Mesendoderm (in vitro differentiated cells): ENCODE measurements around the gene MAML3.

ENCODE experiments used
- DNase-seq: peaks from one replicate; pipeline ENCODE4 v3.0.0; 2013
- H2AK5ac ChIP-seq: 2 replicates; pipeline ENCODE4 v1.6.1; 2013; ENCODE audit warnings: low read length, inconsistent platforms
- H2BK120ac ChIP-seq: 2 replicates; pipeline ENCODE4 v1.6.1; 2013; ENCODE audit warnings: low read depth, mild to moderate bottlenecking, low read length, moderate library complexity, mixed read lengths
- H2BK15ac ChIP-seq: replicated peaks from 2 replicates; pipeline ENCODE4 v1.6.1; 2013; ENCODE audit warnings: low read depth, mild to moderate bottlenecking, moderate library complexity
- H2BK5ac ChIP-seq: 2 replicates; pipeline ENCODE4 v1.6.1; 2013; ENCODE audit warnings: low read length, inconsistent platforms
- H3K18ac ChIP-seq: 2 replicates; pipeline ENCODE4 v1.6.1; 2013; ENCODE audit warnings: mild to moderate bottlenecking, low read length, mixed read lengths
- H3K23ac ChIP-seq: one replicate; pipeline ENCODE4 v1.6.1; 2013; ENCODE audit warnings: low read length
- H3K27ac ChIP-seq: 2 replicates; pipeline ENCODE4 v1.5.1; 2013; ENCODE audit warnings: low read depth, mild to moderate bottlenecking, inconsistent platforms, low read length, moderate library complexity
- H3K27me3 ChIP-seq: 2 replicates; pipeline ENCODE4 v1.6.1; 2013; ENCODE audit warnings: low read length, control low read depth, mild to moderate bottlenecking, inconsistent platforms; ENCODE audit not compliant: insufficient read depth, poor library complexity
- H3K36me3 ChIP-seq: 2 replicates; pipeline ENCODE4 v1.6.1; 2013; ENCODE audit warnings: low read length, inconsistent platforms; ENCODE audit not compliant: control insufficient read depth, insufficient read depth
- H3K4ac ChIP-seq: one replicate; pipeline ENCODE4 v1.6.1; 2013; ENCODE audit warnings: low read depth, mild to moderate bottlenecking, low read length, moderate library complexity
- H3K4me1 ChIP-seq: 2 replicates; pipeline ENCODE4 v1.6.1; 2013; ENCODE audit warnings: low read depth, low read length, inconsistent platforms; ENCODE audit not compliant: control insufficient read depth
- H3K4me2 ChIP-seq: 2 replicates; pipeline ENCODE4 v1.6.1; 2013; ENCODE audit warnings: low read length
- H3K4me3 ChIP-seq: 2 replicates; pipeline ENCODE4 v1.5.1; 2013; ENCODE audit warnings: mild to moderate bottlenecking, low read length
- H3K56ac ChIP-seq: one replicate; pipeline ENCODE4 v1.6.1; 2013; ENCODE audit warnings: low read length
- H3K79me1 ChIP-seq: 2 replicates; pipeline ENCODE4 v1.6.1; 2013; ENCODE audit warnings: low read length, inconsistent platforms
- H3K79me2 ChIP-seq: 2 replicates; pipeline ENCODE4 v1.6.1; 2013; ENCODE audit warnings: mild to moderate bottlenecking, low read length; ENCODE audit not compliant: control insufficient read depth, insufficient read depth
- H3K9ac ChIP-seq: 2 replicates; pipeline ENCODE4 v1.6.1; 2013; ENCODE audit warnings: low read length, inconsistent platforms
- H4K5ac ChIP-seq: one replicate; pipeline ENCODE4 v1.6.1; 2013; ENCODE audit warnings: low read length
- H4K8ac ChIP-seq: one replicate; pipeline ENCODE4 v1.6.1; 2013; ENCODE audit warnings: low read depth, mild to moderate bottlenecking, control low read depth, low read length, moderate library complexity
- WGBS: extraction: QIAGEN DNeasy Blood & Tissue Kit; methylation state at CpG from one replicate; pipeline ENCODE4 v1.1.7; 2013; ENCODE audit warnings: low lambda C conversion rate, missing lambda C conversion rate; ENCODE audit not compliant: insufficient coverage; ENCODE audit errors: extremely low coverage; 5-methylcytosine and 5-hydroxymethylcytosine counted together

MAML3 gene

GRCh38 chr4:139825523-139826014 lies 328.4 kb downstream of the MAML3 start:
- DNase-seq: peak; percentile 25
- peak overlapping the region; percentile 5 for H3K27ac ChIP-seq
- no peak overlapping the region for H2BK120ac ChIP-seq
- no peaks in the 10 kb centered on the region for H3K27me3 ChIP-seq
- peak overlapping the region; percentile 29 for H2AK5ac ChIP-seq
- peaks cover 16% of the 10 kb centered on the region for H3K4me1 ChIP-seq
- H2BK5ac ChIP-seq: peak overlapping the region; percentile 62
- H4K8ac ChIP-seq: no peak overlapping the region
- no peak overlapping the region for H3K4me3 ChIP-seq
- H3K36me3 ChIP-seq: no peaks in the 10 kb centered on the region
- H3K18ac ChIP-seq: no peak overlapping the region
- WGBS: no CpG with 5 or more reads among the region's 13 CpGs
- peak overlapping the region; percentile 22 for H3K4me2 ChIP-seq
- no peak overlapping the region for H3K4ac ChIP-seq
- no peak overlapping the region for H2BK15ac ChIP-seq
- H3K56ac ChIP-seq: peak overlapping the region; percentile 78
- no peak overlapping the region for H4K5ac ChIP-seq
- no peaks in the 10 kb centered on the region for H3K79me1 ChIP-seq
- peak overlapping the region; percentile 19 for H3K23ac ChIP-seq
- peak overlapping the region; percentile 33 for H3K9ac ChIP-seq
- no peaks in the 10 kb centered on the region for H3K79me2 ChIP-seq

- Histone ChIP-seq H3K27me3 (no peaks in the 10 kb centered on the region), H4K5ac (no peak overlapping the region), H3K4me1 (peaks cover 16% of the 10 kb centered on the region), H3K79me2 (no peaks in the 10 kb centered on the region), H3K9ac (peak overlapping the region; percentile 33), H2BK15ac (no peak overlapping the region), H3K36me3 (no peaks in the 10 kb centered on the region), H3K23ac (peak overlapping the region; percentile 19), H3K4me2 (peak overlapping the region; percentile 22), H2BK120ac (peak overlapping the region; percentile 10), H3K79me1 (no peaks in the 10 kb centered on the region), H2AK5ac (peak overlapping the region; percentile 29), H4K8ac (peak overlapping the region; percentile 59), H3K27ac (peak overlapping the region; percentile 5), H3K4ac (no peak overlapping the region), H3K56ac (peak overlapping the region; percentile 78), H3K4me3 (no peak overlapping the region), H3K18ac (no peak overlapping the region), H2BK5ac (peak overlapping the region; percentile 62)
- no CpG with 5 or more reads among the region's 9 CpGs for WGBS
- DNase-seq: peak; percentile 47
These were observed 329.0 kb downstream of the MAML3 start for GRCh38 chr4:139824882-139825522.

GRCh38 chr4:139823746-139824145 lies 330.2 kb downstream of the MAML3 start:
- no peak overlapping the region for H3K4me3 ChIP-seq
- no peak overlapping the region for H2BK120ac ChIP-seq
- no peak overlapping the region for H3K4ac ChIP-seq
- H3K9ac ChIP-seq: no peak overlapping the region
- H3K4me2 ChIP-seq: no peak overlapping the region
- no CpG with 5 or more reads among the region's 5 CpGs for WGBS
- no peaks in the 10 kb centered on the region for H3K36me3 ChIP-seq
- no peaks in the 10 kb centered on the region for H3K79me1 ChIP-seq
- H3K27me3 ChIP-seq: no peaks in the 10 kb centered on the region
- no peak overlapping the region for H3K56ac ChIP-seq
- no peak overlapping the region for H3K18ac ChIP-seq
- H3K27ac ChIP-seq: no peak overlapping the region
- H2BK5ac ChIP-seq: no peak overlapping the region
- H4K5ac ChIP-seq: no peak overlapping the region
- peaks cover 16% of the 10 kb centered on the region for H3K4me1 ChIP-seq
- no peaks in the 10 kb centered on the region for H3K79me2 ChIP-seq
- H3K23ac ChIP-seq: no peak overlapping the region
- H2BK15ac ChIP-seq: no peak overlapping the region
- H4K8ac ChIP-seq: no peak overlapping the region
- no peak overlapping the region for H2AK5ac ChIP-seq
- DNase-seq: no peak

DNA sequence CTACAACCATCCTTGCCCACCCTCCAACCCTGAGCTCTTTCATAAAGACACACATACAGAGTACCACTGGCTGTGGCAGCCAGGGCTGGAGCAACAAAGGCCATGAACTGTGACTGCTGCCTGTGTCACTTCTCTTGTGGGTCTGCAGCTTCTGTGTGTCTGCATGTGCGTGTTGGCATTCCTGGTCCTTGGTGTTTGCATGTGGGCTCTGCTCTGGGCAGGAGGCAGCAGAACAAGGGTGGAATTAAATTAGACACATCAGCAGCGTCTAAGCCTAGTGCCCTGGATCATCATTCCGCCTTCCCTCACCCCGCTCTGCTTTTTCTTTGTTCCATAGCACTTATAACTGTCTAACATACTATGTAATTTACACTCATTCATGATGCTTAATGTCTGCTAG lies 330.6 kb downstream of the MAML3 start:
- H3K4me2 ChIP-seq: no peak overlapping the region
- no peak overlapping the region for H3K4ac ChIP-seq
- no peaks in the 10 kb centered on the region for H3K79me2 ChIP-seq
- DNase-seq: no peak
- H4K5ac ChIP-seq: no peak overlapping the region
- H3K27ac ChIP-seq: no peak overlapping the region
- no peak overlapping the region for H3K4me3 ChIP-seq
- H3K79me1 ChIP-seq: no peaks in the 10 kb centered on the region
- no peak overlapping the region for H2BK5ac ChIP-seq
- no peak overlapping the region for H2AK5ac ChIP-seq
- no peak overlapping the region for H3K9ac ChIP-seq
- no peak overlapping the region for H2BK15ac ChIP-seq
- no peak overlapping the region for H2BK120ac ChIP-seq
- no peak overlapping the region for H3K18ac ChIP-seq
- H3K36me3 ChIP-seq: no peaks in the 10 kb centered on the region
- no peak overlapping the region for H3K56ac ChIP-seq
- peaks cover 16% of the 10 kb centered on the region for H3K4me1 ChIP-seq
- H3K23ac ChIP-seq: peak overlapping the region; percentile 70
- no peaks in the 10 kb centered on the region for H3K27me3 ChIP-seq
- no peak overlapping the region for H4K8ac ChIP-seq
- WGBS: no CpG with 5 or more reads among the region's 4 CpGs

GRCh38 chr4:139822391-139822790 lies 331.6 kb downstream of the MAML3 start:
- no peak overlapping the region for H3K27ac ChIP-seq
- no peaks in the 10 kb centered on the region for H3K27me3 ChIP-seq
- H3K36me3 ChIP-seq: no peaks in the 10 kb centered on the region
- H3K18ac ChIP-seq: no peak overlapping the region
- no peak overlapping the region for H3K4me3 ChIP-seq
- no peak overlapping the region for H3K4ac ChIP-seq
- no peak overlapping the region for H3K4me2 ChIP-seq
- no peak overlapping the region for H3K9ac ChIP-seq
- H2AK5ac ChIP-seq: no peak overlapping the region
- H2BK15ac ChIP-seq: no peak overlapping the region
- no peak overlapping the region for H3K56ac ChIP-seq
- H2BK120ac ChIP-seq: no peak overlapping the region
- no peak overlapping the region for H2BK5ac ChIP-seq
- no peaks in the 10 kb centered on the region for H3K79me2 ChIP-seq
- no peak overlapping the region for H4K5ac ChIP-seq
- H3K4me1 ChIP-seq: peaks cover 16% of the 10 kb centered on the region
- no peak overlapping the region for H3K23ac ChIP-seq
- H3K79me1 ChIP-seq: no peaks in the 10 kb centered on the region
- no peak overlapping the region for H4K8ac ChIP-seq
- no peak for DNase-seq
- WGBS: no CpG with 5 or more reads among the region's 4 CpGs

DNA sequence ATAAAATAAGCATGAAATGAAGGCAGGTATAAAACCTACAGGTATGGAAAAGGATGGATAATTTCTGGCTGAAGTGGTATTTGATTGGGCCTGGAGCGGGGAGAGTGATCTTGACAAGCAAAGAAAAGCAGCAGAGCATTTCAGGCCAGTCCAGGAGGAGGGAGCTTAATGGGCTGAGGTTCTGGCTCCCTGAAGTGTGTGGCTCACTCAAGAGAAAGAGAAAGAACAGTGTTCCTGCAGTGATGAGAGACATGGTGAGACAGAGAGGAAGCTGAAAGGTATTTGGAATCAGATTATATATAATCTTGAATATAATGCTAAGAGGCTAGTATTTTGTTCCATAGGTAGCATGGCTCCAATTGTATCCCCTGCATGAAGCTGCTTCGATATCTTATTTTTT lies 334.9 kb downstream of the MAML3 start:
- no peak overlapping the region for H3K9ac ChIP-seq
- H3K56ac ChIP-seq: no peak overlapping the region
- no peak for DNase-seq
- H3K79me2 ChIP-seq: no peaks in the 10 kb centered on the region
- no peaks in the 10 kb centered on the region for H3K27me3 ChIP-seq
- H3K4me3 ChIP-seq: no peak overlapping the region
- no peak overlapping the region for H3K27ac ChIP-seq
- no peaks in the 10 kb centered on the region for H3K36me3 ChIP-seq
- H3K18ac ChIP-seq: no peak overlapping the region
- H3K79me1 ChIP-seq: no peaks in the 10 kb centered on the region
- H2BK15ac ChIP-seq: no peak overlapping the region
- H2AK5ac ChIP-seq: no peak overlapping the region
- H4K8ac ChIP-seq: no peak overlapping the region
- no peak overlapping the region for H3K4me2 ChIP-seq
- peaks cover 8% of the 10 kb centered on the region for H3K4me1 ChIP-seq
- WGBS: no CpG with 5 or more reads among the region's 2 CpGs
- H2BK120ac ChIP-seq: no peak overlapping the region
- no peak overlapping the region for H4K5ac ChIP-seq
- no peak overlapping the region for H3K23ac ChIP-seq
- no peak overlapping the region for H2BK5ac ChIP-seq
- no peak overlapping the region for H3K4ac ChIP-seq
